Measurements from ENCODE around the gene PITPNC1. TPM values are rescaled to one million over a fixed set of nuclear protein-coding genes. Genes with fewer than 3 reads are reported as not detected.
A peak's percentile ranks its signal among the peaks of the same experiment; 100 is the strongest.

The PITPNC1 gene
- total and polyA plus RNA-seq, 2 of the 13 experiments (the other 11 are each of a cell fraction or from before 2014, with no cell fraction given): 4.1 to 5.7 TPM

DNA sequence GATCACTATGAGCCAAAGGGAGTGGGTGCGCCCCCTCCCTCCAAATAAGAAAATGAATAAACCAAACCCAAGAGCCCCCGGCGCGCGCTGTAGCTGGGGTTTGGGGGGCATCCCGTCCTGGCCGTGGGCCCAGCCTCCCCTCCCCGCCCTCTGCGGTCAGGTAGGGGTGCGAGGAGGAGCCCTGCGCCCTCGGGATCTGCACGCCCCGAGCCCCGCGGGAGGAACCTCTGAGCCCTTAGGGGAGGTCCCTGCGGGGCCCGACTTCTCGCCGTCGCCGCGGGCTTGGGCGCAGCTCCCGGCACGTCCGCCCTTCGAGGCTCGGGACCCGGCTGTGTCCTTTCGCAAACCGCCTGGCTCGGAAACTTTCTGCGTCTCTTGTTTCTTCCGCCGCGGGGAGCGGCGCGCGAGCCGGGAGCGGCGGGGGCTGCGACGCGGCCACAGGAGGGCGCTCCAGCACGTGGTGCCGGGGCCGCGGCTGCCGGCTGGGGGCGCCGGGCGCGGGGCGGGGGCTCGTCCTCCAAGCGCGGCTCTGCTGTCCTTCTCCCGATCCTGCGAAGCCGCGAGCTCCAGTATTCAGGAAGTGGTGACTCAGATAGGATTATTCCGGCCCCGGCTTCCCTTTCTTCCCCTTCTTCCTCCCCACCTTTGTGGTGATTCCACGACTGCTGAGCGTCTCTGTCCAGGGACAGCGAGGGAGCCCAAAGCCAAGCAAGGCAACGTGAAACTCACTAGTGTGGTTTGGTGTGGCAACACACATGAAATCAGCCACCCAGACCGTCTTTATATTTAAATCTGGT is 1.6 kb downstream of the PITPNC1 start:
- FAIRE-seq: no peak
- H4K20me1 ChIP-seq (ENCODE audit: insufficient read depth, low read length): no peaks in the 10 kb centered on the region
- H3K4me3 ChIP-seq (replicated peaks in 1 of 3; ENCODE audit: insufficient read depth in 1 of 3, low read depth in 2 of 3, low read length in 3 of 3): peak overlapping the region; percentile 87 to 90 (median 87)
- no peaks in the 10 kb centered on the region for H3K9me3 ChIP-seq (ENCODE audit: low read length)
- 1% methylated on average over 53 of the region's 72 CpGs for WGBS (ENCODE audit: low lambda C conversion rate)
- peak; percentile 62 for ATAC-seq
- in situ Hi-C loops (cut with HindIII; ENCODE audit: extremely low pct_ligation_motif_present, low pct_unique_long_range_greater_than_20kb) (loop anchor here (5.0 to 10.0 kb wide), 3 partner anchors 89 to 314 kb away; no protein-coding TSS in a partner anchor), intact Hi-C loops (cut with micrococcal nuclease; ENCODE audit: unreplicated experiment) (loop anchor here (1.0 to 5.0 kb wide), 3 partner anchors 12 to 254 kb away; partner anchors contain the start of gene PSMD12)
- H3K36me3 ChIP-seq (replicated peaks in 1 of 2; ENCODE audit: control insufficient read depth in 1 of 2, insufficient read depth in 2 of 2, low read length in 2 of 2): no peaks in the 10 kb centered on the region
- DNase-seq (ENCODE audit: low spot score): peak; percentile 72
- H3K79me2 ChIP-seq (ENCODE audit: insufficient read depth, low read length): no peaks in the 10 kb centered on the region
- POLR2A ChIA-PET: interaction anchor here (0.7 to 2.5 kb wide), 4 partner anchors 12 to 338 kb away, joined by 3 to 12 read pairs (median 6); partner anchors contain the start of gene PSMD12
- peak overlapping the region; percentile 99 for H3K4me2 ChIP-seq (ENCODE audit: low read depth, low read length)
- no peak overlapping the region for H3K27ac ChIP-seq (ENCODE audit: extremely low read length, insufficient read depth, low read length)
- CTCF ChIA-PET (ENCODE audit: low intra/inter-chr PET ratio, low total read pairs): interaction anchor here (0.7 to 2.5 kb wide), 8 partner anchors 8 to 311 kb away, joined by 3 to 21 read pairs (median 8); no protein-coding TSS in a partner anchor
- 0 out of 5 replicates have a peak, but pooled peaks cover 0 to 6% of the 10 kb centered on the region in 2 experiments for H3K27me3 ChIP-seq (ENCODE audit: control insufficient read depth in 1 of 2, insufficient read depth in 2 of 2, low read length in 2 of 2)
- peak overlapping the region; percentile 95 for H2AFZ ChIP-seq (ENCODE audit: low read length)
- H3K9ac ChIP-seq (ENCODE audit: insufficient read depth, low read depth, low read length): peak overlapping the region; percentile 68
- H3K4me1 ChIP-seq (ENCODE audit: insufficient read depth, low read length): peaks cover 42% of the 10 kb centered on the region
- no TSS peak for BruUV-seq (replicated peaks)
- TF ChIP-seq ZNF660 (CRISPR knock-in tag; IDR thresholded peaks at IDR 0.05; ENCODE audit: borderline replicate concordance, low read depth) (no peak), ZNF878 (CRISPR knock-in tag; IDR thresholded peaks at IDR 0.05) (no peak), ZNF773 (CRISPR knock-in tag; IDR thresholded peaks at IDR 0.05; ENCODE audit: borderline replicate concordance) (peak; percentile 63; the same call in 1 of the 2 replicates), ZNF225 (CRISPR knock-in tag; IDR thresholded peaks at IDR 0.05) (0 out of 2 replicates have a peak, but pooled peaks have one; percentile 35), SETDB1 (CRISPR knock-in tag; IDR thresholded peaks at IDR 0.05; ENCODE audit: borderline replicate concordance) (no peak), RFX3 (CRISPR knock-in tag; IDR thresholded peaks at IDR 0.05) (no peak), HOXA5 (CRISPR knock-in tag; IDR thresholded peaks at IDR 0.05) (0 out of 2 replicates have a peak, but pooled peaks have one; percentile 66), ZBTB38 (CRISPR knock-in tag; IDR thresholded peaks at IDR 0.05) (peak; percentile 40; the same call in 1 of the 2 replicates), HIVEP1 (CRISPR knock-in tag; IDR thresholded peaks at IDR 0.05) (peak; percentile 72; the same call in 1 of the 2 replicates), TBP (CRISPR knock-in tag; IDR thresholded peaks at IDR 0.05) (0 out of 2 replicates have a peak, but pooled peaks have one; percentile 55), ZC3H13 (CRISPR knock-in tag; IDR thresholded peaks at IDR 0.05) (no peak), ZNF562 (CRISPR knock-in tag; IDR thresholded peaks at IDR 0.05; ENCODE audit: borderline replicate concordance) (no peak), ZNF207 (IDR thresholded peaks at IDR 0.05; ENCODE audit: borderline replicate concordance) (no peak)
- TF ChIP-seq, protein P1, sequence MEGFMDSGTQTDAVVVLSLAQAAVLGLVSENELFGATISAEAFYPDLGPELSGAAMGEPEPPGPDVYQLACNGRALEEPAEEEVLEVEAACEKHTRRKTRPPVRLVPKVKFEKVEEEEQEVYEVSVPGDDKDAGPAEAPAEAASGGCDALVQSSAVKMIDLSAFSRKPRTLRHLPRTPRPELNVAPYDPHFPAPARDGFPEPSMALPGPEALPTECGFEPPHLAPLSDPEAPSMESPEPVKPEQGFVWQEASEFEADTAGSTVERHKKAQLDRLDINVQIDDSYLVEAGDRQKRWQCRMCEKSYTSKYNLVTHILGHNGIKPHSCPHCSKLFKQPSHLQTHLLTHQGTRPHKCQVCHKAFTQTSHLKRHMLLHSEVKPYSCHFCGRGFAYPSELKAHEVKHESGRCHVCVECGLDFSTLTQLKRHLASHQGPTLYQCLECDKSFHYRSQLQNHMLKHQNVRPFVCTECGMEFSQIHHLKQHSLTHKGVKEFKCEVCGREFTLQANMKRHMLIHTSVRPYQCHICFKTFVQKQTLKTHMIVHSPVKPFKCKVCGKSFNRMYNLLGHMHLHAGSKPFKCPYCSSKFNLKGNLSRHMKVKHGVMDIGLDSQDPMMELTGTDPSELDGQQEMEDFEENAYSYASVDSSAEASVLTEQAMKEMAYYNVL (CRISPR knock-in tag; IDR thresholded peaks at IDR 0.05; ENCODE audit: borderline replicate concordance): peak; percentile 87; the same call in 1 of the 2 replicates
- TF ChIP-seq, protein P2, sequence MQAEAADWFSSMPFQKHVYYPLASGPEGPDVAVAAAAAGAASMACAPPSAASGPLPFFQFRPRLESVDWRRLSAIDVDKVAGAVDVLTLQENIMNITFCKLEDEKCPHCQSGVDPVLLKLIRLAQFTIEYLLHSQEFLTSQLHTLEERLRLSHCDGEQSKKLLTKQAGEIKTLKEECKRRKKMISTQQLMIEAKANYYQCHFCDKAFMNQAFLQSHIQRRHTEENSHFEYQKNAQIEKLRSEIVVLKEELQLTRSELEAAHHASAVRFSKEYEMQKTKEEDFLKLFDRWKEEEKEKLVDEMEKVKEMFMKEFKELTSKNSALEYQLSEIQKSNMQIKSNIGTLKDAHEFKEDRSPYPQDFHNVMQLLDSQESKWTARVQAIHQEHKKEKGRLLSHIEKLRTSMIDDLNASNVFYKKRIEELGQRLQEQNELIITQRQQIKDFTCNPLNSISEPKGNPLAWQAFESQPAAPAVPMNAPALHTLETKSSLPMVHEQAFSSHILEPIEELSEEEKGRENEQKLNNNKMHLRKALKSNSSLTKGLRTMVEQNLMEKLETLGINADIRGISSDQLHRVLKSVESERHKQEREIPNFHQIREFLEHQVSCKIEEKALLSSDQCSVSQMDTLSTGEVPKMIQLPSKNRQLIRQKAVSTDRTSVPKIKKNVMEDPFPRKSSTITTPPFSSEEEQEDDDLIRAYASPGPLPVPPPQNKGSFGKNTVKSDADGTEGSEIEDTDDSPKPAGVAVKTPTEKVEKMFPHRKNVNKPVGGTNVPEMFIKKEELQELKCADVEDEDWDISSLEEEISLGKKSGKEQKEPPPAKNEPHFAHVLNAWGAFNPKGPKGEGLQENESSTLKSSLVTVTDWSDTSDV (CRISPR knock-in tag; IDR thresholded peaks at IDR 0.05): peak; percentile 85; the same call in 1 of the 2 replicates
- TF ChIP-seq, protein P3, sequence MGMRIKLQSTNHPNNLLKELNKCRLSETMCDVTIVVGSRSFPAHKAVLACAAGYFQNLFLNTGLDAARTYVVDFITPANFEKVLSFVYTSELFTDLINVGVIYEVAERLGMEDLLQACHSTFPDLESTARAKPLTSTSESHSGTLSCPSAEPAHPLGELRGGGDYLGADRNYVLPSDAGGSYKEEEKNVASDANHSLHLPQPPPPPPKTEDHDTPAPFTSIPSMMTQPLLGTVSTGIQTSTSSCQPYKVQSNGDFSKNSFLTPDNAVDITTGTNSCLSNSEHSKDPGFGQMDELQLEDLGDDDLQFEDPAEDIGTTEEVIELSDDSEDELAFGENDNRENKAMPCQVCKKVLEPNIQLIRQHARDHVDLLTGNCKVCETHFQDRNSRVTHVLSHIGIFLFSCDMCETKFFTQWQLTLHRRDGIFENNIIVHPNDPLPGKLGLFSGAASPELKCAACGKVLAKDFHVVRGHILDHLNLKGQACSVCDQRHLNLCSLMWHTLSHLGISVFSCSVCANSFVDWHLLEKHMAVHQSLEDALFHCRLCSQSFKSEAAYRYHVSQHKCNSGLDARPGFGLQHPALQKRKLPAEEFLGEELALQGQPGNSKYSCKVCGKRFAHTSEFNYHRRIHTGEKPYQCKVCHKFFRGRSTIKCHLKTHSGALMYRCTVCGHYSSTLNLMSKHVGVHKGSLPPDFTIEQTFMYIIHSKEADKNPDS (CRISPR knock-in tag; IDR thresholded peaks at IDR 0.05): 0 out of 2 replicates have a peak, but pooled peaks have one; percentile 25
